ENCODE data around the gene RAP1GAP.
A peak's percentile ranks its signal among the peaks of the same experiment; 100 is the strongest.

Gene RAP1GAP

GRCh38 chr1:21630571-21631343 lies 38.4 kb downstream of the RAP1GAP start:
- DNase-seq (ENCODE audit: low read depth in 3 of 3, low spot score in 1 of 3) = no peak

GRCh38 chr1:21629971-21630370 lies 39.2 kb downstream of the RAP1GAP start:
- DNase-seq (ENCODE audit: low read depth in 3 of 3, low spot score in 1 of 3) = no peak

- DNase-seq (ENCODE audit: low read depth in 3 of 3, low spot score in 1 of 3) = no peak
Measured at GRCh38 chr1:21628798-21629393, 40.3 kb downstream of the RAP1GAP start.

- DNase-seq (ENCODE audit: low read depth in 3 of 3, low spot score in 1 of 3) = no peak
Measured at GRCh38 chr1:21626921-21627339, 42.2 kb downstream of the RAP1GAP start.

GRCh38 chr1:21625390-21626190 lies 43.6 kb downstream of the RAP1GAP start:
- no peak for DNase-seq (ENCODE audit: low read depth in 3 of 3, low spot score in 1 of 3)

- no peak for DNase-seq (ENCODE audit: low read depth in 3 of 3, low spot score in 1 of 3)
Measured at GRCh38 chr1:21624571-21625389, 44.4 kb downstream of the RAP1GAP start.

GRCh38 chr1:21623410-21623961 lies 45.7 kb downstream of the RAP1GAP start:
- no peak for DNase-seq (ENCODE audit: low read depth in 3 of 3, low spot score in 1 of 3)

- DNase-seq (ENCODE audit: low read depth in 3 of 3, low spot score in 1 of 3) = peak; percentile 4 to 42 (median 22)
Measured at GRCh38 chr1:21622466-21623315, 46.5 kb downstream of the RAP1GAP start.

GRCh38 chr1:21621761-21622436 lies 47.3 kb downstream of the RAP1GAP start:
- no peak for DNase-seq (ENCODE audit: low read depth in 3 of 3, low spot score in 1 of 3)

- no peak for DNase-seq (ENCODE audit: low read depth in 3 of 3, low spot score in 1 of 3)
Measured at GRCh38 chr1:21621051-21621450, 48.1 kb downstream of the RAP1GAP start.

GRCh38 chr1:21620496-21620895 lies 48.7 kb downstream of the RAP1GAP start:
- no peak for DNase-seq (ENCODE audit: low read depth in 3 of 3, low spot score in 1 of 3)

- DNase-seq (ENCODE audit: low read depth in 3 of 3, low spot score in 1 of 3) = no peak
Measured at GRCh38 chr1:21620011-21620410, 49.1 kb downstream of the RAP1GAP start.

GRCh38 chr1:21619375-21619947 lies 49.7 kb downstream of the RAP1GAP start:
- no peak for DNase-seq (ENCODE audit: low read depth in 3 of 3, low spot score in 1 of 3)

- DNase-seq (ENCODE audit: low read depth in 3 of 3, low spot score in 1 of 3) = no peak
Measured at GRCh38 chr1:21618561-21619374, 50.4 kb downstream of the RAP1GAP start.

- DNase-seq (ENCODE audit: low read depth in 3 of 3, low spot score in 1 of 3) = no peak
Measured at GRCh38 chr1:21618059-21618458, 51.1 kb downstream of the RAP1GAP start.

GRCh38 chr1:21617126-21617738 lies 51.9 kb downstream of the RAP1GAP start:
- no peak for DNase-seq (ENCODE audit: low read depth in 3 of 3, low spot score in 1 of 3)

GRCh38 chr1:21616372-21616771 lies 52.8 kb downstream of the RAP1GAP start:
- DNase-seq (ENCODE audit: low read depth in 3 of 3, low spot score in 1 of 3) = no peak
